Neural cell (in vitro differentiated cells): ENCODE results near the gene F12. TPM values are rescaled to one million over a fixed set of nuclear protein-coding genes. Genes with fewer than 3 reads are reported as not detected.
A peak's percentile ranks its signal among the peaks of the same experiment; 100 is the strongest.

ENCODE experiments used
- H2AFZ ChIP-seq: fragments of 200-600, 300-800 bp; sonication (generic), shearing (Covaris generic); 2 replicates; pipeline ENCODE4 v1.6.0; 2014; ENCODE audit warnings: low read depth, mild to moderate bottlenecking, antibody characterized with exemption, low read length, moderate library complexity
- H3F3A ChIP-seq: fragments of 200-600 bp; shearing (Covaris generic); 2 replicates; pipeline ENCODE4 v1.6.1; 2016; ENCODE audit warnings: mild to moderate bottlenecking, moderate library complexity, mixed read lengths, antibody characterized with exemption, low read length; ENCODE audit not compliant: insufficient read depth, poor library complexity, severe bottlenecking
- H3K27ac ChIP-seq: fragments of 200-600, 300-800 bp; sonication (generic), shearing (Covaris generic); 2 replicates; pipeline ENCODE4 v1.5.1; 2014; ENCODE audit warnings: mild to moderate bottlenecking, low read length, moderate library complexity
- H3K27me3 ChIP-seq: fragments of 300-800, 200-600 bp; sonication (generic), shearing (Covaris generic); 2 replicates; pipeline ENCODE4 v1.6.0; 2014; ENCODE audit warnings: mild to moderate bottlenecking, low read depth, low read length, moderate library complexity; ENCODE audit not compliant: insufficient read depth
- H3K36me3 ChIP-seq: fragments of 300-800, 200-600 bp; sonication (generic), shearing (Covaris generic); 2 replicates; pipeline ENCODE4 v1.5.1; 2014; ENCODE audit warnings: mild to moderate bottlenecking, antibody characterized with exemption, low read length, moderate library complexity; ENCODE audit not compliant: insufficient read depth
- H3K4me2 ChIP-seq: fragments of 300-800, 200-600 bp; sonication (generic), shearing (Covaris generic); 2 replicates; pipeline ENCODE4 v1.6.0; 2014; ENCODE audit warnings: mild to moderate bottlenecking, low read length
- H3K4me3 ChIP-seq: fragments of 300-800, 200-600 bp; sonication (generic), shearing (Covaris generic); 2 replicates; pipeline ENCODE4 v1.5.1; 2014; ENCODE audit warnings: mild to moderate bottlenecking, low read length, moderate library complexity
- H3K79me2 ChIP-seq: fragments of 200-600 bp; shearing (Covaris generic); replicated peaks from 2 replicates; pipeline ENCODE4 v1.6.0; 2014; ENCODE audit warnings: mild to moderate bottlenecking, low read length, moderate library complexity; ENCODE audit not compliant: insufficient read depth
- H3K9ac ChIP-seq: fragments of 300-800, 200-600 bp; sonication (generic), shearing (Covaris generic); 2 replicates; pipeline ENCODE4 v1.6.1; 2016; ENCODE audit warnings: mild to moderate bottlenecking, low read length, mixed read lengths
- H3K9me2 ChIP-seq: fragments of 200-600 bp; shearing (Covaris generic); 2 replicates; pipeline ENCODE4 v1.6.1; 2016; ENCODE audit warnings: mild to moderate bottlenecking, low read length, mixed read lengths; ENCODE audit not compliant: insufficient read depth
- H3K9me3 ChIP-seq: fragments of 200-600, 300-800 bp; sonication (generic), shearing (Covaris generic); 2 replicates; pipeline ENCODE4 v1.6.1; 2016; ENCODE audit warnings: mild to moderate bottlenecking, mixed run types, low read length, moderate library complexity, mixed read lengths
- H4K20me1 ChIP-seq: fragments of 200-600 bp; shearing (Covaris generic); 2 replicates; pipeline ENCODE4 v1.6.1; 2016; ENCODE audit warnings: mild to moderate bottlenecking, mixed run types; ENCODE audit not compliant: insufficient read depth
- EP300 ChIP-seq: fragments of 450-650 bp; conservative IDR thresholded peaks from 2 replicates; pipeline ENCODE4 v1.6.1; 2014; ENCODE audit warnings: antibody characterized with exemption, mild to moderate bottlenecking, moderate library complexity; ENCODE audit not compliant: poor library complexity, severe bottlenecking
- EZH2 ChIP-seq: fragments of 200-600, 300-800 bp; shearing (Covaris generic), sonication (generic); IDR thresholded peaks from 2 replicates; pipeline ENCODE4 v1.6.1; 2014; ENCODE audit warnings: antibody characterized with exemption, low read length, borderline replicate concordance, mild to moderate bottlenecking; ENCODE audit not compliant: insufficient read depth, poor library complexity, severe bottlenecking
- MXI1 ChIP-seq: fragments of 450-650 bp; conservative IDR thresholded peaks from 2 replicates; pipeline ENCODE4 v1.6.1; 2014; ENCODE audit warnings: antibody characterized with exemption, mild to moderate bottlenecking; ENCODE audit not compliant: poor library complexity, severe bottlenecking
- POLR2AphosphoS5 ChIP-seq: IDR thresholded peaks from 2 replicates; pipeline ENCODE4 v1.6.1; 2012
- RAD21 ChIP-seq: fragments of 450-650 bp; conservative IDR thresholded peaks from 2 replicates; pipeline ENCODE4 v1.6.1; 2014; ENCODE audit warnings: antibody characterized with exemption, mild to moderate bottlenecking, moderate library complexity
- SMC3 ChIP-seq: fragments of 450-650 bp; conservative IDR thresholded peaks from 2 replicates; pipeline ENCODE4 v1.6.1; 2014; ENCODE audit warnings: antibody characterized with exemption, mild to moderate bottlenecking, moderate library complexity; ENCODE audit not compliant: poor library complexity
- TAF1 ChIP-seq: IDR thresholded peaks from 2 replicates; pipeline ENCODE4 v1.6.1; 2012; ENCODE audit warnings: low read depth
- polyA plus RNA-seq: library from polyadenylated mRNA; depleted of rRNA; stranded (reverse); fragments of >200 nt; gene quantifications from 2 replicates; pipeline ENCODE4 v1.2.3, GENCODE V29; 2014
- TF ChIP-seq, protein P1 (sequence below): fragments of 450-650 bp; IDR thresholded peaks from 2 replicates; pipeline ENCODE4 v1.5.1; 2014; ENCODE audit warnings: antibody characterized with exemption, mild to moderate bottlenecking, moderate library complexity; ENCODE audit not compliant: poor library complexity, severe bottlenecking
- TF ChIP-seq, protein P2 (sequence below): IDR thresholded peaks from 2 replicates; pipeline ENCODE4 v1.6.1; 2012; ENCODE audit warnings: borderline replicate concordance

Gene F12
- polyA plus RNA-seq, 1 donor from 2014 or later, result 1.4 TPM

DNA sequence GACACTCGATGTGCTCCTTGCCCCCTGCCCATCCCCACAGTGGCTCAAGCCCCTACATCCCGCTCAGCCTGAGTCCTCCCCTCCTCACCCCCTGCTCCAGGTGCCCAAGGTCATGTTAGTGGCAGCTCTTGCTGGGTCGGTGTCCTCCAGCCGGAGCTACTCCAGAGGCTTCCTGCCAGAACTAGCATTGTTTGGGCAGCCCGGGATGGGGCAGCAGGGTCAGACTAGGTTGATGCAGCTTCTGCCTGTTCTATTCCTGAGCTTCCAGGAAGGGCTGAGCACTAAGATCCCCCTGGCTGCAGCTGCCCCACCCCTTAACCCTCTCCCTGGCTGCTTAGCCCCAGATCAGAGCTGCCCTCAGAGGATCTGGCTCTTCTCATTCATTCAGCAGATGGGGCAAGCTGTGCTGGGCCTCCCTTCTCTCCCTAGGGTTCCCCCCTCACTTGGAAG, 51.0 kb downstream of the F12 start:
- no peaks in the 10 kb centered on the region for H3F3A ChIP-seq
- no peaks in the 10 kb centered on the region for H3K79me2 ChIP-seq
- H3K36me3 ChIP-seq, result no peaks in the 10 kb centered on the region
- no peak overlapping the region for H3K9ac ChIP-seq
- H4K20me1 ChIP-seq, result no peaks in the 10 kb centered on the region
- no peak overlapping the region for H3K4me3 ChIP-seq
- no peak for TF ChIP-seq POLR2AphosphoS5
- no peak for TF ChIP-seq TAF1
- TF ChIP-seq SMC3, result no peak
- no peak for TF ChIP-seq RAD21
- no peak overlapping the region for H3K4me2 ChIP-seq
- H2AFZ ChIP-seq, result no peak overlapping the region
- H3K9me2 ChIP-seq, result no peaks in the 10 kb centered on the region
- H3K9me3 ChIP-seq, result no peaks in the 10 kb centered on the region
- H3K27me3 ChIP-seq, result peaks cover 3% of the 10 kb centered on the region
- H3K27ac ChIP-seq, result no peak overlapping the region

DNA sequence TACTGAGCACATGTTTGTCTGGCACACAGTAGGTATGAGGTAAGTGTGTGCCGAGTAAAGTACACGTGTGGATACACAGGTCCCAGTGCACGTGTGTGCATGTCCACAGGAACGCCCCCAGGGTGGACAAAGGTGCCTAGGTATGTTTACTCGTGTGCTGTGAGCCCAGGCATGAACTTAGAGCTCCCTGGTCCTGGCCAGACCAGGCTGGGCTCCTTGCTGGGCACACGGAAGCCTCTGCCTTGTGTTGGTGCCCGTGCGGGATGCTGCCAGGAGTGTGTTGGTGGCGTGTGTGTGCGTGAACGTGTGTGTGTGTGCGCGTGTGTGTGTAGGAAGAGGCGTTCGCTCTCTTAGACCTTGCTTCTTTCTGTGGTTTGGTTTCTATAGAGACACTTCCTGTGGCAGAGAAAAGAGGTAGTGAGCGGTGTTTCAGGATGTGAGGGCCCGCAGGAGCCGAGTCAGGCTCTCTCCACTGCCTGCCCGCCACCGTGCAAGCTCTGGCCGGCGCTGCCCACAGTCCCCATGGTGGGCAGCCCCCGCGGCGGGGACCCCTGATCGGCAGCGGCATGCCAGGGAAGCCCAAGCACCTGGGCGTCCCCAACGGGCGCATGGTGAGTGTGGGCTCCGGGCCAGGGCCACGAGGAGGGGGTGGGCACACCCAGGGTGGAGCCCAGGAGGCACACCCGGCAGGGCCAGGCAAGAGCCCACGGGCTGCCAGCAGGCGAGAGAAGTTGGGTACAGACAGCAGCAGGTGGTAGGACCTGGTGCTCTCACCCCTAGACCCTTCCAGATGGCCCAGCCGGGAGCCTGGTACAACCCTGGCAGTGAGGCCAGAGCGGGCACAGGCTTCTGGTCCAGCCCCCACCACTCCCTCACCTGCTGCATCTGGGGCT, 51.7 kb downstream of the F12 start, which contains the start of gene RGS14:
TSS of gene RGS14 (plus strand) at position 466 of the 893 bp plus-strand sequence. CDS start at position 567, 101 bp downstream.
- Histone ChIP-seq H3K27me3 (no peaks in the 10 kb centered on the region), H3K4me3 (peak within 1 kb of the TSS; percentile 33), H3K9me2 (no peaks in the 10 kb centered on the region), H3K27ac (peak within 1 kb of the TSS; percentile 93), H3K4me2 (no peak within 1 kb of the TSS), H2AFZ (no peak within 1 kb of the TSS), H3K36me3 (no peaks in the 10 kb centered on the region), H3F3A (no peaks in the 10 kb centered on the region), H3K79me2 (no peaks in the 10 kb centered on the region), H3K9ac (no peak within 1 kb of the TSS), H4K20me1 (no peaks in the 10 kb centered on the region), H3K9me3 (no peaks in the 10 kb centered on the region)
- TF ChIP-seq, protein P1, sequence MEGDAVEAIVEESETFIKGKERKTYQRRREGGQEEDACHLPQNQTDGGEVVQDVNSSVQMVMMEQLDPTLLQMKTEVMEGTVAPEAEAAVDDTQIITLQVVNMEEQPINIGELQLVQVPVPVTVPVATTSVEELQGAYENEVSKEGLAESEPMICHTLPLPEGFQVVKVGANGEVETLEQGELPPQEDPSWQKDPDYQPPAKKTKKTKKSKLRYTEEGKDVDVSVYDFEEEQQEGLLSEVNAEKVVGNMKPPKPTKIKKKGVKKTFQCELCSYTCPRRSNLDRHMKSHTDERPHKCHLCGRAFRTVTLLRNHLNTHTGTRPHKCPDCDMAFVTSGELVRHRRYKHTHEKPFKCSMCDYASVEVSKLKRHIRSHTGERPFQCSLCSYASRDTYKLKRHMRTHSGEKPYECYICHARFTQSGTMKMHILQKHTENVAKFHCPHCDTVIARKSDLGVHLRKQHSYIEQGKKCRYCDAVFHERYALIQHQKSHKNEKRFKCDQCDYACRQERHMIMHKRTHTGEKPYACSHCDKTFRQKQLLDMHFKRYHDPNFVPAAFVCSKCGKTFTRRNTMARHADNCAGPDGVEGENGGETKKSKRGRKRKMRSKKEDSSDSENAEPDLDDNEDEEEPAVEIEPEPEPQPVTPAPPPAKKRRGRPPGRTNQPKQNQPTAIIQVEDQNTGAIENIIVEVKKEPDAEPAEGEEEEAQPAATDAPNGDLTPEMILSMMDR, result no peak
- TF ChIP-seq, protein P2, sequence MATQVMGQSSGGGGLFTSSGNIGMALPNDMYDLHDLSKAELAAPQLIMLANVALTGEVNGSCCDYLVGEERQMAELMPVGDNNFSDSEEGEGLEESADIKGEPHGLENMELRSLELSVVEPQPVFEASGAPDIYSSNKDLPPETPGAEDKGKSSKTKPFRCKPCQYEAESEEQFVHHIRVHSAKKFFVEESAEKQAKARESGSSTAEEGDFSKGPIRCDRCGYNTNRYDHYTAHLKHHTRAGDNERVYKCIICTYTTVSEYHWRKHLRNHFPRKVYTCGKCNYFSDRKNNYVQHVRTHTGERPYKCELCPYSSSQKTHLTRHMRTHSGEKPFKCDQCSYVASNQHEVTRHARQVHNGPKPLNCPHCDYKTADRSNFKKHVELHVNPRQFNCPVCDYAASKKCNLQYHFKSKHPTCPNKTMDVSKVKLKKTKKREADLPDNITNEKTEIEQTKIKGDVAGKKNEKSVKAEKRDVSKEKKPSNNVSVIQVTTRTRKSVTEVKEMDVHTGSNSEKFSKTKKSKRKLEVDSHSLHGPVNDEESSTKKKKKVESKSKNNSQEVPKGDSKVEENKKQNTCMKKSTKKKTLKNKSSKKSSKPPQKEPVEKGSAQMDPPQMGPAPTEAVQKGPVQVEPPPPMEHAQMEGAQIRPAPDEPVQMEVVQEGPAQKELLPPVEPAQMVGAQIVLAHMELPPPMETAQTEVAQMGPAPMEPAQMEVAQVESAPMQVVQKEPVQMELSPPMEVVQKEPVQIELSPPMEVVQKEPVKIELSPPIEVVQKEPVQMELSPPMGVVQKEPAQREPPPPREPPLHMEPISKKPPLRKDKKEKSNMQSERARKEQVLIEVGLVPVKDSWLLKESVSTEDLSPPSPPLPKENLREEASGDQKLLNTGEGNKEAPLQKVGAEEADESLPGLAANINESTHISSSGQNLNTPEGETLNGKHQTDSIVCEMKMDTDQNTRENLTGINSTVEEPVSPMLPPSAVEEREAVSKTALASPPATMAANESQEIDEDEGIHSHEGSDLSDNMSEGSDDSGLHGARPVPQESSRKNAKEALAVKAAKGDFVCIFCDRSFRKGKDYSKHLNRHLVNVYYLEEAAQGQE, result no peak
- TF ChIP-seq RAD21 (no peak), MXI1 (no peak), POLR2AphosphoS5 (no peak), SMC3 (no peak), EZH2 (no peak), TAF1 (no peak), EP300 (no peak)
